ENCODE results near the gene TNFRSF1A.

The TNFRSF1A gene

DNA sequence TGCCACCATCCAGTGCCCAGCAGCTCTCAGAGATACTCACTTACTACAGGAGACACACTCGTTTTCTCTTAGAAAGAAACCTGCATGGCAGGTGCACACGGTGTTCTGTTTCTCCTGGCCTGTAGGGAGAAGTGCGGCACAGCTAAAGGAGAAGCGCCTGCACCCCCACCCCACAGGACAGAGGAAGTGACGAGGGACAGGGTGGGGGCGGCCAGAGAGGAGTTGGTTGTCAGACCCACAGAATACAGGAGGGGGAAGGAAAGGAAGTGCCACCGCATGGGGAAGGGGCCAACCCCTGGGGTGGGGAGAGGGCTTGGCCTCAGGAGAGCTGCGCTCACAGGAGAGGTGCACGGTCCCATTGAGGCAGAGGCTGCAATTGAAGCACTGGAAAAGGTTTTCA lies 8.8 kb downstream of the TNFRSF1A start:
- in situ Hi-C loops (cut with HindIII; ENCODE audit: low sequenced_read_pairs) = no loop called here
- TF ChIP-seq, protein P1, sequence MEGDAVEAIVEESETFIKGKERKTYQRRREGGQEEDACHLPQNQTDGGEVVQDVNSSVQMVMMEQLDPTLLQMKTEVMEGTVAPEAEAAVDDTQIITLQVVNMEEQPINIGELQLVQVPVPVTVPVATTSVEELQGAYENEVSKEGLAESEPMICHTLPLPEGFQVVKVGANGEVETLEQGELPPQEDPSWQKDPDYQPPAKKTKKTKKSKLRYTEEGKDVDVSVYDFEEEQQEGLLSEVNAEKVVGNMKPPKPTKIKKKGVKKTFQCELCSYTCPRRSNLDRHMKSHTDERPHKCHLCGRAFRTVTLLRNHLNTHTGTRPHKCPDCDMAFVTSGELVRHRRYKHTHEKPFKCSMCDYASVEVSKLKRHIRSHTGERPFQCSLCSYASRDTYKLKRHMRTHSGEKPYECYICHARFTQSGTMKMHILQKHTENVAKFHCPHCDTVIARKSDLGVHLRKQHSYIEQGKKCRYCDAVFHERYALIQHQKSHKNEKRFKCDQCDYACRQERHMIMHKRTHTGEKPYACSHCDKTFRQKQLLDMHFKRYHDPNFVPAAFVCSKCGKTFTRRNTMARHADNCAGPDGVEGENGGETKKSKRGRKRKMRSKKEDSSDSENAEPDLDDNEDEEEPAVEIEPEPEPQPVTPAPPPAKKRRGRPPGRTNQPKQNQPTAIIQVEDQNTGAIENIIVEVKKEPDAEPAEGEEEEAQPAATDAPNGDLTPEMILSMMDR (IDR thresholded peaks at IDR 0.05; ENCODE audit: low read depth, low read length, missing control alignments) = no peak
- DNase-seq (ENCODE audit: low read depth) = no peak
- H3K4me3 ChIP-seq (ENCODE audit: low read depth, low read length) = no peak overlapping the region

DNA sequence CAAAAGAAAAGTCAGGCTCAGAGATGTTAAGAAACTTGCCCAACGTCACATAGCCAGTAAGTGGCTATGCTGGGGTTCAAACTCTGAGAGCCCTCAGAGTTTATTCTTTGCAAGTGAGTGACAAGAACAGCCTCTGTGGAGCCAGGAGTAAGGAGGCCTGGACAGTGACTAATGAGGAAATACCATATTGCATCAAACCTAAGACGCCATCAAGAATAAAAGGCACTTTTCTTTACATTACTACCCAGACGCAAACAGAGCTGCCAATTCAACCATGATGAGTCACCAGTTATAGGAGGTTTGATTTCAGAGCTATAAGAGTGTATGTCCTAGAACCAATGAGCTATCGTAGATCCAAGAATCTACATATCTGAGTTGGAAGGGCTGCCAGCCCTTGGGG lies 9.4 kb downstream of the TNFRSF1A start:
- in situ Hi-C loops (cut with HindIII; ENCODE audit: low sequenced_read_pairs) = no loop called here
- no peak for DNase-seq (ENCODE audit: low read depth)
- TF ChIP-seq, protein P1 (IDR thresholded peaks at IDR 0.05; ENCODE audit: low read depth, low read length, missing control alignments) = no peak
- H3K4me3 ChIP-seq (ENCODE audit: low read depth, low read length) = no peak overlapping the region

DNA sequence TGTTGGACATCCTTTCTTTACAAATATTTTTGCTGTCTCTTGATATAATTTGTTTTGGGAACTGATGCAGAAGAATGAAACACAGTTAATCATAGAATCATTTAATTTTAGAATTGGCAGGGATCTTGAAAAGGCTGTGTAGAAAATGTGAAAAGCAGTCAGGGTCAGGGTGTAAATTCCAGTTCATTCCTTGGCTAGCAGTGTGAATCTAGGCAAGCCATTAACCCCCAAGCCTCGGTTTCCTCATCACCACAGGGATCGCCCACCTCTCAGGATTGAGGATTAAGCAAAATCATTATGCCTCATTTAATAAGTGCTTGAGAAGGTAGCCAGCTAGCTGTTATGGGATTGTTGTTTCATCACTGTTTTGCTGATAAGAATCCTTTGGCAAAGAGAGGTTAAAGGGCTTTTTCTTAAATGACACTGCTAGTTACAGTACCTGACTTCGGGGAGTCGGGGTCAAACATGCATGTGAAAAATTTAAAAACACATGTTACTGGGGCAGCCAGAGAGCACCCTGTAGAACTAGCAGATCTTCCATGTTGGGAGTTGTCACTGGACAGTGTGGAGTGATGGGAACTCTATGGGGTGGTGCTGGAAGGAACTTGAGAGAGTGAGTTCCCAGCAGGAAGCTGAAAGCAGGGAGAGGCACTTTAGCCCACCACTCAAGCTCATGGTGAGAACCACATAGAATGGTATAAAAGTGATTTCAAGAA lies 10.7 kb downstream of the TNFRSF1A start:
- DNase-seq (ENCODE audit: low read depth) = no peak
- H3K4me3 ChIP-seq (ENCODE audit: low read depth, low read length) = no peak overlapping the region
- TF ChIP-seq, protein P1 (IDR thresholded peaks at IDR 0.05; ENCODE audit: low read depth, low read length, missing control alignments) = no peak
- in situ Hi-C loops (cut with HindIII; ENCODE audit: low sequenced_read_pairs) = no loop called here

DNA sequence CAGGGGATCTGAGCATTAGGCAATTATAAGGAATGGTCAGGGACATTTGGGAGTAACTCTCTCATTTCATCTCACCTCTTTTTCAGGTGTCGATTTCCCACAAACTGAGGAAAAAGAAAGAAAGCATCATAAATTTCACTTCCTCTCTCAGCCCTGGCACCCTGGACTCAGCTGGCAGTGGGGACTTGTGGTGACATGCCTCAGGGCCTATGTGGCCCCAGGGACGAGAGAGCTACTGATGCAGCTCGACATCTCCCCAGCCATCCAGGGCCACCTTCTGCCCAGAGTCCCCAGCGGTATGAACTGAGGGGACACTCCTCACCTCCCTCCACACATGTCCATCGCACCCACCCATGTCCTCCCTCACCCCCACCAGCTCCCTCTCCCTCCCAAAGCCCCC lies 11.7 kb downstream of the TNFRSF1A start:
- TF ChIP-seq, protein P1 (IDR thresholded peaks at IDR 0.05; ENCODE audit: low read depth, low read length, missing control alignments) = no peak
- in situ Hi-C loops (cut with HindIII; ENCODE audit: low sequenced_read_pairs) = no loop called here
- H3K4me3 ChIP-seq (ENCODE audit: low read depth, low read length) = no peak overlapping the region
- no peak for DNase-seq (ENCODE audit: low read depth)

DNA sequence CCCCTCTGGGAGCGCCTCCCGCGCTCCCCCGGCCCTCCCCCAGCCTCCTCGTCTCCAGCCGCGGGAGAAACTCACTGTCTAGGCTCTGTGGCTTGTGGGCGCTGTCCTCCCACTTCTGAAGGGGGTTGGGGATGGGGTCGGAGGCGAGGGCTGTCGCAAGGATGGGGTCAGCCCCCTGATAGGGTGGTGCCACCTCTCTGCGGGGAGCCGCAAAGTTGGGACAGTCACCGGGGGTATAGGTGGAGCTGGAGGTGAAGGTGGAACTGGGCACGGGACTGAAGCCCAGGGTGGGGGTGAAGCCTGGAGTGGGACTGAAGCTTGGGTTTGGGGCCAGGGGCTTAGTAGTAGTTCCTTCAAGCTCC lies 12.2 kb downstream of the TNFRSF1A start:
- DNase-seq (ENCODE audit: low read depth) = no peak
- in situ Hi-C loops (cut with HindIII; ENCODE audit: low sequenced_read_pairs) = no loop called here
- H3K4me3 ChIP-seq (ENCODE audit: low read depth, low read length) = no peak overlapping the region
- TF ChIP-seq, protein P1 (IDR thresholded peaks at IDR 0.05; ENCODE audit: low read depth, low read length, missing control alignments) = no peak

DNA sequence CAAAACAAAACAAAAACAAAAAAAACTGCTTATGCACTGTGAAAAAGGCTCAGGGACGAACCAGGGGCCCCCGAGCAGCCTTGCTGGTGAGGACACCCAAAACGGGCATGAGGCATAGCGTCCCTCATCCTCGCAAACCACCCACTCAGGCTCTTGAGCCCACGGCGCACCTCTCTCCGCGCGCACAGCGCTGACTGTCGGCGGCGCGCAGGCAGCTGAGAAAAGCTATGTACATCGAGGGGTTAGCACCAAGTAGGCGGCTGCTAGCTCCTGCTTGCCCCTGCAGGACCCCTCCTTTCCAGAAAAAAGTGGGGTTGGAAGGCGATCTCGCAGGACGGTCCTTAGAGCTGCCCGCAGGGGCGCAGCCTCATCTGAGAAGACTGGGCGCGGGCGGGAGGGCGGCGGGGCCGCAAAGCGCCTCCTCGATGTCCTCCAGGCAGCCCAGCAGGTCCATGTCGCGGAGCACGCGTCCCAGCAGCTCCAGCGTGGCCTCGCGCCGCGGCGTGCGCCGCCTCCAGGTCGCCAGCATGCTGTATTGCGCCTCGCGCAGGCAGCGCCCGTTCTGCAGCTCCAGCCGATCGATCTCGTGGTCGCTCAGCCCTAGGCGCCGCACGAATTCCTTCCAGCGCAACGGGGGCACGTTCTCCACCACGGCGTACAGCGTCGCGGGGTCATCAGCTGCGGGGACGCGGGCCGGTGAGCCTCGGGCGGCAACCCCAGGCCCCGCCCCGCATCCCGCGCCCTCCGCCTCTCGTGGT lies 12.8 kb downstream of the TNFRSF1A start:
- no peak overlapping the region for H3K4me3 ChIP-seq (ENCODE audit: low read depth, low read length)
- DNase-seq (ENCODE audit: low read depth) = no peak
- in situ Hi-C loops (cut with HindIII; ENCODE audit: low sequenced_read_pairs) = no loop called here
- TF ChIP-seq, protein P1 (IDR thresholded peaks at IDR 0.05; ENCODE audit: low read depth, low read length, missing control alignments) = no peak

All from astrocyte of the cerebellum (primary cell).